Measurements from ENCODE around the gene TMEM8B. TPM values are rescaled to one million over a fixed set of nuclear protein-coding genes. Genes with fewer than 3 reads are reported as not detected.

TMEM8B gene
- total and polyA plus RNA-seq, 2 donors from 2014 or later = 17.6 to 18.3 TPM

DNA sequence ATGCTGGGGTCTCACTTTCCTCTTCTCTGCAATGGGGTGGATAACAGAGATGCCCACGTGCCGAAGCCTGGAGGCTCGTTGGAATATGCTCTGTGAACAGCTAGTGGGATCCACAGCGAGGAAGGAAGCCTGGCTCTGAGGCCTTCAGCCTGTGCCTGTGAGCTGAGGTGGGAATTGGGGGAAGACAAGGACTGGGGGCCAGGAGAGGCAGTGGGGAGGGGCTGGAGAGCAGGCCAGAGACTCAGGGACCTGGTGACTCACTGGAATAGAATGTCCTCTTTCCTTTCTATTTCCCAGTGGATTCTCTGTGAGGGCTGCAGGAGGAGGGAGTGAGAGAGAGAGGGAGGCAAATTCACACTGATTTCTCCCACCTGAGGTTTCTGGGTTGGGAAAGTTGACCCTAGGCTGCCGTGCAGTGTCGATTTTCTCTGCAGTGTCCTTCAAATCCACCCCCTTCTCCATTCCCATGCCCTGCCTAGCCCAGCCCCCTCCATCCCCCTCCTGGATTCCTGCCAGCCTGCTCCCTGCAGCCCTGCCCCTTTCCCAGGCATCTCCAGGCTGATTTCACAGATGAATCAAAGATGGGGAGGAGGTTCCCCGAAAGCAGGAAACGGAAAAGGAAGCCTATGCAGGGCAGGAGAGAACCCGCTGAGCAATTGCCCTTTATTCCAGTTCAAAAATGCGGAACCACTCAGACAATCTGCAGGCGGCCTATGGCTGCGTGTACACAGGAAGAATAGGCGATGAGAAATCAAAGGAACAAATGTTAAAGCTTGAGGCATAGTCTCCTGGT is 78.9 kb downstream of the TMEM8B start:
- Histone ChIP-seq H3K36me3 (ENCODE audit: control insufficient read depth in 2 of 3, insufficient read depth in 3 of 3, low read length in 3 of 3) (no peaks in the 10 kb centered on the region), H3K4me3 (ENCODE audit: low read length in 3 of 3) (peak overlapping the region in 2 of 3 donors; percentile 11 to 14), H3K9me3 (ENCODE audit: control insufficient read depth in 2 of 3, insufficient read depth in 1 of 3, low read length in 3 of 3) (no peaks in the 10 kb centered on the region), H3K27me3 (ENCODE audit: control insufficient read depth, insufficient read depth, low read length) (no peaks in the 10 kb centered on the region), H3K4me1 (ENCODE audit: control insufficient read depth in 2 of 3, insufficient read depth in 2 of 3, low read depth in 1 of 3, low read length in 3 of 3) (peaks cover 8 to 65% (median 38%) of the 10 kb centered on the region in 3 donors), H3K27ac (ENCODE audit: low read depth in 2 of 2, low read length in 2 of 2) (peak overlapping the region; percentile 90 to 96), H3K9ac (ENCODE audit: low read length in 3 of 3) (peak overlapping the region in 2 of 3 donors; percentile 58 to 62)
- DNase-seq = peak; percentile 78 to 93 (median 83)
- TF ChIP-seq, protein P1, sequence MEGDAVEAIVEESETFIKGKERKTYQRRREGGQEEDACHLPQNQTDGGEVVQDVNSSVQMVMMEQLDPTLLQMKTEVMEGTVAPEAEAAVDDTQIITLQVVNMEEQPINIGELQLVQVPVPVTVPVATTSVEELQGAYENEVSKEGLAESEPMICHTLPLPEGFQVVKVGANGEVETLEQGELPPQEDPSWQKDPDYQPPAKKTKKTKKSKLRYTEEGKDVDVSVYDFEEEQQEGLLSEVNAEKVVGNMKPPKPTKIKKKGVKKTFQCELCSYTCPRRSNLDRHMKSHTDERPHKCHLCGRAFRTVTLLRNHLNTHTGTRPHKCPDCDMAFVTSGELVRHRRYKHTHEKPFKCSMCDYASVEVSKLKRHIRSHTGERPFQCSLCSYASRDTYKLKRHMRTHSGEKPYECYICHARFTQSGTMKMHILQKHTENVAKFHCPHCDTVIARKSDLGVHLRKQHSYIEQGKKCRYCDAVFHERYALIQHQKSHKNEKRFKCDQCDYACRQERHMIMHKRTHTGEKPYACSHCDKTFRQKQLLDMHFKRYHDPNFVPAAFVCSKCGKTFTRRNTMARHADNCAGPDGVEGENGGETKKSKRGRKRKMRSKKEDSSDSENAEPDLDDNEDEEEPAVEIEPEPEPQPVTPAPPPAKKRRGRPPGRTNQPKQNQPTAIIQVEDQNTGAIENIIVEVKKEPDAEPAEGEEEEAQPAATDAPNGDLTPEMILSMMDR (IDR thresholded peaks at IDR 0.05; ENCODE audit: borderline replicate concordance, extremely low read depth, insufficient read depth) = no peak
- no peak for FAIRE-seq
- intact Hi-C loops (cut with DNase I) = no loop called here

DNA sequence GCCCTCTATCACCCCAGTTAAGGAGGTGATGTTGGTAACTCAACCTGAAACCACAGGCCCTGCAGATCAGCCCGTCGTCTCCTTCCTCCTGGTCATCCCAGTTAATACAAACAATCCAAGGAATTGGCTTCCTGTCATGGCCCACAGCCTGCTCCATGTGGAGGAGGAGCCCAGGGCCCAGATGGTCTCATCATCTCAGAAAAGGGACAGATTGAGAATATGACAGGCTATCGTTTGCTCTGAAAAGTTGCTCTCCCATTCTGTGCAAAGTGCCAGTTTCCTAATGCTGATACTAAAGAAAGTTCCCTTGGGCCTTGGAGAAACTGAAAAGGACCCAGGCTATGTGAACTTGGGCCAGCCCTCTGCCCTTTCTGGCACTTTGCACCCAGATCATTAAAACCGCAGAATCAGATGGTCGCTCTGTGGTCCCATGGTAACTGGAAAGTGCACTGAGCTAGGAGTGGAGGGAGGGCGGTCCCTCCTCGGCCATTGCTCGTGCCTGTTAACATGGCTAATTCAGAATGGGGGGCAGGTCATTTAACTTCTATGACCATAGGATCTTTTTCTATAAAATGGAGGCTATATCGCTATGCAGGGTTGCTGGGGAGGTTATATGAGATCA is 79.6 kb downstream of the TMEM8B start:
- H3K9ac ChIP-seq (ENCODE audit: low read length in 3 of 3) = peak overlapping the region in 1 of 3 donors; percentile 49
- TF ChIP-seq, protein P1 (IDR thresholded peaks at IDR 0.05; ENCODE audit: borderline replicate concordance, extremely low read depth, insufficient read depth) = no peak
- H3K27me3 ChIP-seq (ENCODE audit: control insufficient read depth, insufficient read depth, low read length) = no peaks in the 10 kb centered on the region
- peak in 2 of 5 donors; percentile 21 to 50 for DNase-seq
- peaks cover 0 to 1% (median 0%) of the 10 kb centered on the region in 3 donors for H3K9me3 ChIP-seq (ENCODE audit: control insufficient read depth in 2 of 3, insufficient read depth in 1 of 3, low read length in 3 of 3)
- intact Hi-C loops (cut with DNase I) = no loop called here
- peaks cover 8 to 67% (median 38%) of the 10 kb centered on the region in 3 donors for H3K4me1 ChIP-seq (ENCODE audit: control insufficient read depth in 2 of 3, insufficient read depth in 2 of 3, low read depth in 1 of 3, low read length in 3 of 3)
- no peak for FAIRE-seq
- peak overlapping the region; percentile 90 to 96 for H3K27ac ChIP-seq (ENCODE audit: low read depth in 2 of 2, low read length in 2 of 2)
- H3K36me3 ChIP-seq (ENCODE audit: control insufficient read depth in 2 of 3, insufficient read depth in 3 of 3, low read length in 3 of 3) = peaks cover 0 to 2% (median 0%) of the 10 kb centered on the region in 3 donors
- peak overlapping the region in 1 of 3 donors; percentile 1 for H3K4me3 ChIP-seq (ENCODE audit: low read length in 3 of 3)

DNA sequence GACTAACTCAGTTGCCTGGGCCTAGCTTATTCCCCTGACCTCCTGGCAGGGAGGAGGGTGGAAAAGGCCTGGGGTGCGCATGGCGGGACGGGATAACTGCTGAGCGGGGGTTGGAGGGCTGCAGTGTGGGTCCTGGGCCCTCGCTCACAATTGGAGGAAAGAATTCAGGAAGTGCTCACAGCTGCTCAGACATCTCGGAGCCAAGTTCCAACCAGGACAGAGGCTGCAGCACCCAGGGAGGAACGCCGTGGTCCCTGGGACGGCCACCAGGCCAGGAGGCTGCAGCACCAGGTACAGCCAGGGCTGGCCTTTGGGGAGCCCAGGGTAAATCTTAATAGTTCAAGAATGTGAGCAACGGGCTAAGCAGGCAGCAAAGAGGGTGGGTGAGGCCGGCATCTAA is 80.2 kb downstream of the TMEM8B start, which contains the start of gene SPAAR:
TSS of gene SPAAR (plus strand) at position 217 of the 400 bp plus-strand sequence. CDS start 974 bp downstream, outside the sequence.
- H3K36me3 ChIP-seq (ENCODE audit: control insufficient read depth in 2 of 3, insufficient read depth in 3 of 3, low read length in 3 of 3) = peaks cover 0 to 4% (median 0%) of the 10 kb centered on the region in 3 donors
- peaks cover 8 to 66% (median 38%) of the 10 kb centered on the region in 3 donors for H3K4me1 ChIP-seq (ENCODE audit: control insufficient read depth in 2 of 3, insufficient read depth in 2 of 3, low read depth in 1 of 3, low read length in 3 of 3)
- TF ChIP-seq, protein P1 (IDR thresholded peaks at IDR 0.05; ENCODE audit: borderline replicate concordance, extremely low read depth, insufficient read depth) = no peak
- peak within 1 kb of the TSS; percentile 90 to 96 for H3K27ac ChIP-seq (ENCODE audit: low read depth in 2 of 2, low read length in 2 of 2)
- H3K27me3 ChIP-seq (ENCODE audit: control insufficient read depth, insufficient read depth, low read length) = no peaks in the 10 kb centered on the region
- no peak for DNase-seq
- no peak for FAIRE-seq
- intact Hi-C loops (cut with DNase I) = no loop called here
- peaks cover 0 to 4% (median 0%) of the 10 kb centered on the region in 3 donors for H3K9me3 ChIP-seq (ENCODE audit: control insufficient read depth in 2 of 3, insufficient read depth in 1 of 3, low read length in 3 of 3)
- peak within 1 kb of the TSS in 2 of 3 donors; percentile 1 to 38 for H3K4me3 ChIP-seq (ENCODE audit: low read length in 3 of 3)
- peak within 1 kb of the TSS in 1 of 3 donors; percentile 66 for H3K9ac ChIP-seq (ENCODE audit: low read length in 3 of 3)

Measured in kidney (tissue), 14 donors.